ENCODE measurements around the gene UCHL1.

Gene UCHL1

GRCh38 chr4:41256740-41257256, at the start of gene UCHL1:
UCHL1 (plus strand) TSS chr4:41256928; CDS start chr4:41256977, 49 bp downstream.
- DNase-seq (ENCODE audit: low read depth): no peak

DNA sequence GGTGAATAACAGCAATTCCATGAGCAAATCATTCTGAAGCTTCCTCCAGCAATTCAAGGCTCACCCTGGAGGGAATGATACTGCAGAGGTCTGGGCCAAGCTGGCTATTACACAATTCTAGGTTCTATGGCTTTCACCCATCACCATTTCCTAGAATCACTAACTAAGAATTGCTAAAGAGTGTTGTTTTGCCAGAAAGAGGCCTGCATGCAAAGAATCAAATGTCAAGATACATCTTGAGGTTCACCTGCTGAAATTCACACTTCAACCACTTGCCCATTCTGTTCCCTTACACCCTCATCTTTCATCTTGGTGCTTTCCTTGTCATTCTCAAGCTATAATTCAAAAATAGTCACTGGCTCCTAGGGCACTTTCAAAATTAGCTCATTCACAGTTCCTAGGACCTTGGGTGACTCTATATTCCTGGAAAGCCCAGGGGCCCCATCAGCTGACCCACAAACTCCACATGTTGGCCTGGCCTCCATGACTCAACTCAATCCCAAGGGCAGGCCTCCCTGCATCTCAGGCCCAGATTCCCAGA, 49.4 kb upstream of the UCHL1 start:
- DNase-seq (ENCODE audit: low read depth): no peak

- DNase-seq (ENCODE audit: low read depth): no peak
Measured at GRCh38 chr4:41209187-41209586, 47.5 kb upstream of the UCHL1 start.

GRCh38 chr4:41209901-41210300, 46.8 kb upstream of the UCHL1 start:
- no peak for DNase-seq (ENCODE audit: low read depth)

- no peak for DNase-seq (ENCODE audit: low read depth)
Measured at GRCh38 chr4:41211951-41212615, 44.6 kb upstream of the UCHL1 start.

- no peak for DNase-seq (ENCODE audit: low read depth)
Measured at GRCh38 chr4:41212616-41213203, 44.0 kb upstream of the UCHL1 start.

DNA sequence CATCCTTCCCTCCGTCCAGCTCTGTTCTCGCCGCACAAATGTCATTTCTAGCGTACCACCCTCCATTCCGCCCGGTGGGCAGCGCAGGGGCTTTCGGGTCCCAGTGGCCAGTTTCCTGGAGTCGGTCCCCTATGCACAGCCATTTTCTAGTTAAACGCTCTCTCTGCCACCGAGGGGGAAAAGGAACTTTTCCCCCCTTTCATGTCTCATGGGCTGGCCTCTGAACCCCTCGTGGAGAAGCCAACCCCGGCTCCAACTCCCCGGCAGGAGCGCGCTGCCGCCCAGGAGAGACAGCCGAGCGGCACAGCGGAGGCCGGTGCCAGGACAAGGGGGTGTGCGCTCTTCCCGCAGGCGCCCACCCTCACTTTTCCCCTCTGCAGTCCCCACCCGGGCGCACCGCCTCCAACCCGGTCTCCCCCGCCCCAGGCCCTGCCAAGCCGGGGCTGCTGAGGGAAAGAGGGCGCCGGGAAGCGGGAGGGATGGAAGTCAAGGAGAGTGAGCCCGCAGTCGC, 43.0 kb upstream of the UCHL1 start:
- DNase-seq (ENCODE audit: low read depth): no peak

DNA sequence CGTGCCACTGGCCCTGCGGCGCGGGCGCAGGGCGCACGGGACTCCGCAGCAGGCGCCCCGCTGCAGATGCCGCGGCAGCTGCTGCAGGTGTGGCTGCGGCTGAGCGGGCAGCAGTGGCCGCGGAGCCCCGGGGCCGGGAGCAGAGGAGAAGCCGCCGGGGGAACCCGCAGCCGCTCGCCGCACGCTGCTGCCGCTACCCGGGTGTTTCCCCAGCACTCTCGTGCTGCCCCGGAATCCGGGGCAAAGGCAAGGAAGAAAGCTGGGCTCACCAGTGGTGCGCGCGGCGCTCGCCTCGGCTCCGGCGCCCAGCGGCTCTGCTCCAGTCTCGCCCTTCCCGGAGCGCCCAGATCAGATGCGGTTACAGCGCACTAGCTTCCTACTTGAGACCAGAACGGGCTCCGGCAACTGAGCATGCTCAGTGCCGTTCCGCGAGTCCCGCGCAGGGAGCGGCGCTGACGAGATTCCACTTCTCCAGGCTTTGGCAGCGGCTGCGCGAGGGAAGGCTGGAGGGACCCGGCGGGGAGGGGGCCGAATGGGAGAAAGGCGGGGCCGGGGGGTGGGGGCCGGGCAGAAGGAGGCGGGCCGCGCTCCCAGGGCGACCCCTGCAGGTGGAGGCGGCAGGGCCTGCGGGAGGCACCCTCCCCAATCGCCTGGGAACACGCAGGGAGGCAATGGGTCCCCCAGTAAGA, 42.4 kb upstream of the UCHL1 start, which contains the start of gene APBB2:
Gene APBB2 (minus strand): TSS at position 407 of the 689 bp plus-strand sequence. CDS start 181,288 bp downstream, outside the sequence.
- DNase-seq (ENCODE audit: low read depth): no peak

DNA sequence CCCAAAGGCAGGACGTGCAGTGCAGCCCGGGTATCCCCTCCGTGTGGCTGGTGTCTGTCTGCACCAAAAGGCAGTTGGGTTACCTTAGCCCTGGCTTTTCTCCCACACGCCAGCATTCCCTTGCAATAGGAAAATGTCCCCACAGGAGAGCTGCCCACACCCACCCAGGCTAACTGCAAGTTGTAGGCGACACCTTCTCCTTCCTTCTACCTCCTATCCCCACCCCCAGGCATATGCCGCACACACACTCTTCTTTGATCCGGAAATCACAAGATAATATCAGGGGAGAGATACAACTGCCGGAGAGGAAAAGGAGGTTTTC, 41.9 kb upstream of the UCHL1 start:
- DNase-seq (ENCODE audit: low read depth): no peak

GRCh38 chr4:41215155-41215554, 41.6 kb upstream of the UCHL1 start:
- no peak for DNase-seq (ENCODE audit: low read depth)

DNA sequence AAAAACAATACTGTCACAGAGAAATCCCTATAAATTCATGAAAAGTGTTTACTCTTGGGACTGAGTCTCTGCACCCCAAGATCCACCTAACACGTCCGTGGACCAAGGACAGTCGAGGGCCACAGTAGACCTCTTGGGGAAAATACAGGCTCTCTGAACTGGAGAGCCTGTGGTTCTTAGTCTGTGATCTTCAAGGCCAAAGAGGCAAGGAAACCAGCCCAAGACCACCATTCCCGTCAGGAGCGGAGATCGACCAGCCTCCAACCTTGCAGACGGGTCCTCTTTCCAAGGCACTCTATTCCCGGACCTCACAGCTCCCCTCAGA, 40.8 kb upstream of the UCHL1 start:
- DNase-seq (ENCODE audit: low read depth): no peak

DNA sequence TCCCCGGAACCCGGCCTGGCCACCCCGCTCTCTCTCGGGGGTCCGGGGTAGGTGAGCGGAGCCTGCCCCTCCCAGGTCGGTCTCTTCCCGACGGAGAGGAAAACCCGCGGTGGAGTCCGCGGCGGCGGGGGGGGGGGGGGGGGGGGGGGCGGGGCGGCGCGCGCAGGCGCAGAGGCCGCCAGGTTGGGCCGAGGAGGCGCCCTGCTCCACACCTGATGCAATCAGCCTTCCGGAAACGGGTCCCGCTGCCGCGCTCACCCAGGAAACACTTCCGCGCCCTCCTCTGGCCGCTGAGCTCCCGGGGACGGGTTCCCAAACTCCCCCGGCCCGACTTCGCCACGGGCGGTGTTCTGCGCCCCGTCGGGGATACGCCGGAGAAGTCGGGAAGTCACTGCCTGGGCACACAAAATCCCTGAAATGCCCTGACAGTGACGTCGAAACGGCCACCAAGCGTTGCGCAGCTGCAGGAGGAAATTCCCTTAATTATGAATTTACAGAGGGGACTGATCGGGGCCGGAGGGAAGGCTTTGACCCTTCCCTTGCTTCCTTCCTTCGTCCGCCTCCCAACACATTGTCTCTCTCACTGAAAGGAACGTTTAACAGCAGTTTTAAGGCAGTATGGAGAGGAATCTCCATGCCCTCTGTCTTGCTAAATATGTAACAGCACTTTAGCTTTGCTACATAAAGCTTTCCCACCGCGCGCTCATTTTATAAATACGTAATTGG, 40.3 kb upstream of the UCHL1 start:
- DNase-seq (ENCODE audit: low read depth): no peak

DNA sequence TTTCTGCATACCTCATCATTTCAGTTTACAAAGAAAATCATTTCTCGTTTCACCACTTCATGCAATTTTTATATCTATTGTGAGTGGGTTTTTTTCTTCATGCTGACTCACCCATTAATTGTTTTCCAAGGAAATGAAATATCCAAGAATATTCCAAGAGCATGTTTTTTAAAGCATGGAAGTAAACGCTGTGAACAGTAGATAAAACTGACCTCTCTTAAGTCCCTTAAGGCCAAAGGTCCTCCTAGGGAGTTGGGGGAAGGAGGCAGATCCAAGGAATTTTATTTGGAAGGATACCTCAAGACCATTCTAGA, 39.8 kb upstream of the UCHL1 start:
- no peak for DNase-seq (ENCODE audit: low read depth)

DNA sequence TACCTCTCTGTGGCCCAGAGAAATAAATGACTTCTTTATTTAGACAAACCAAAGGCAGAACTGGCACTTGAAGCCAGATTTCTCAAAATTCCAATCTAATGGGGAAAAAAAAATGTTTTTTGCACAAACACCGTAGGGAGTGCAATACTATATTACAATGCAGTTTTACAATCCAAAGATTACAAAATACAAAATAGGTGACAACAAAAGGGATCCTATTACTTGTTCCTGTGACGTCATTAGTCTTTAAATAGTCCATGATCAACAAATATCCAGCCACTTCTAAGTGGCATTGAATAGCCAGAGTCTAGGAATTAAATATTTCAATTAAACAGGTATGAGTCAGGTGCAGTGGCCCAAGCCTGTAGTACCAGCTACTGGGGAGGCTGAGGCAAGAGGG, 39.4 kb upstream of the UCHL1 start:
- no peak for DNase-seq (ENCODE audit: low read depth)

GRCh38 chr4:41218703-41219102, 38.0 kb upstream of the UCHL1 start:
- no peak for DNase-seq (ENCODE audit: low read depth)

DNA sequence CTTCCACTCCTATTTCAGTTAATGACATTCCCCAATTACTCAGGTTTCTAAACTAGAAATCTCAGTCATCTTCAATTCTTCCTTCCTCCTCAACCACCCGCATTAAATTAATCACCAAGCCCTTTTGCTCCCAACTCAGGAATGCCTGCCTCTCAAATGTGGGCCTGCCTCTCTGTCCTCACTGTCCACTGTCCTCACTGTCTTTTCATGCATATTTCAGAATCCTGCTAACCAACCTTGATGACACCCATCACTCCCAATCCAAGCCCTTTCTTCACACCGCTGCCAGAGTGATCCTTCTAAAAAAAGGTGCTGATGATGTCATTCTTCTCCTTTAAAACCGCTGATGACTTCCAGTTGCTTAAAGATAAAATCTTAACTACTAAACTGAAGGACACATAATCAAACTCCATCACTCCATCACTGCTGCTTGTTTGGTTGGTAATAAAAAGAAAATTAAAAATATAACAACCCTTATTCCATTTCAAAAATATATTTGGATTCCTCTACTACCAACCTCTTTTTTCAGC, 37.2 kb upstream of the UCHL1 start:
- no peak for DNase-seq (ENCODE audit: low read depth)

GRCh38 chr4:41221850-41222645, 34.7 kb upstream of the UCHL1 start:
- no peak for DNase-seq (ENCODE audit: low read depth)

DNA sequence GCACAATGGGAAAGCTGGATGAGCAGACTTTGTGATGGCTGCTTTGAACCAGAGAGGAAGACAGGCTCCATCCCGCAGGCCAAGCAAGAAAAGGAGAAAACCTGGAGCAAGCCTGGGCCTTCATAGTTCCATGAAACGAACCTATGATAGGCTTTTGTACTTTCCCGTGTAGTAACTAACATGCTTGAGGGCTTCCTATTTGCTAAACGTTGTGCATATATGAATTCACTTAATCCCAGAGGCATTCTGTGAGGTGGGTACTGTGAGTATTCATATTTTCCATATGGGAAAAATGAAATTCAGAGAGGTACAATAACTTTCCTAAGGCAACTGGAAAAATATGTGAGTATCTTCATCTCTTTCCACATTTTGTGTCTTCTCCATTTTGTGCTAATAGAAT, 28.8 kb upstream of the UCHL1 start:
- DNase-seq (ENCODE audit: low read depth): no peak

DNA sequence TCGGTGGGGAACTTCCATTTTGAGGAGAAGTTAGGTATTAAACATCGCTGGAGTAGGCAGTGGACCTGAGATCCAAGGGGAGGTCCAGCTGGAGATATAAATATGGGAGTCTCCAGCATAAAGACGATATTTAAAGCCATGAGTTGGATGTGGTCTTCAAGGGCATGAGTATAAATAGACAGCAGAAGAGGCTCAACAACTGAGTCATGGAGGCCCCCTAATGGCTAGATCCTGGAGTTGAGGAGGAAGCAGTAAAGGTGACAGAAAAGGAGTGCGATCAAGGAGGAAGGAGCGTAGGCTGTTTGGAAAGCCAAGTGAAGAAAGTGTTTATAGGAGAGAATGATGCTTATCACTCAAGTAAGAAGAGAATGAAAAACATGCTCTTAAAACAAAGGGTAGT, 24.3 kb upstream of the UCHL1 start:
- no peak for DNase-seq (ENCODE audit: low read depth)

DNA sequence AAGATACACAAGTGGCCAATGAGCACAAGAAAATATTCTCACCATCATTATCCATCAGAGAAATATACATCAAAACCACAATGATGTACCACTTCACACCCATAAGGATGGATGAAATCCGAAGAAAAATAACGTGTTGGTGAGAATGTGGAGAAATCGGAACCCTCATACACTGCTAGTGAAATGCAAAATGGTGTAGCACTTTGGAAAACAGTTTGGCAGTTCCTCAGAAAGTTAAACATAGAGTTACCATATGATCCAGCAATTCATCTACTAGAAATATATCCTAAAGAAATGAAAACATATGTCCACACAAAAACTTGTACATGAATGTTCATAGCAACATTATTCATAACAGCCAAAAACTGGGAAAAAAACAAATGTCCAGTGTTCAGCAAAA, 23.9 kb upstream of the UCHL1 start:
- no peak for DNase-seq (ENCODE audit: low read depth)

GRCh38 chr4:41236032-41236431, 20.7 kb upstream of the UCHL1 start:
- no peak for DNase-seq (ENCODE audit: low read depth)
